Retinal pigment epithelial cell (primary cell): ENCODE data around the gene PTPRT.

ENCODE experiments used
- DNase-seq: peaks from one replicate; pipeline ENCODE4 v3.0.0-alpha.2; 2010; ENCODE audit warnings: low read depth
- H3K4me3 ChIP-seq: 2 replicates; pipeline ENCODE4 v1.5.1; 2011; ENCODE audit warnings: mild to moderate bottlenecking, low read length, control low read depth, moderate library complexity
- TF ChIP-seq, protein P1 (sequence below): conservative IDR thresholded peaks from 2 replicates; pipeline ENCODE4 v1.5.1; 2011; ENCODE audit warnings: low read depth, low read length, control low read depth, inconsistent platforms

PTPRT gene

DNA sequence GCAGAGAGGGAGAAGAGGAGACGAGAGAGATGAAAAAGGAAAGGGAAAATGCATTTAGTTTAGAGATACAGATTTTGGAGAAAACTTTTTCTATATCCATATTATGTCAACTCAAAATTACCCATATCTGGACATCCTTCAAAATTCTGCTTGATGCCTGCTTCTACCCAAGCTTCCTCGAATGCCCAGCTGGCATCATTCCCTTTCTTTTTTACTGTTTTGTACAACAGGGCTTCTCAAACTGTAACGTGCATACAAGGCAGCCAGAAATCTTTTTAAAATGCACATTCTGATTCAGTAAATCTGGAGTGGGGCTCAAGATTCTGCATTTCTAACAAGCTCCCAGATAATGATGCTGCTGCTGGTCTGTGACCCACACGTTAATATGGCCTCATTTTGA is 1108.8 kb downstream of the PTPRT start:
- TF ChIP-seq, protein P1, sequence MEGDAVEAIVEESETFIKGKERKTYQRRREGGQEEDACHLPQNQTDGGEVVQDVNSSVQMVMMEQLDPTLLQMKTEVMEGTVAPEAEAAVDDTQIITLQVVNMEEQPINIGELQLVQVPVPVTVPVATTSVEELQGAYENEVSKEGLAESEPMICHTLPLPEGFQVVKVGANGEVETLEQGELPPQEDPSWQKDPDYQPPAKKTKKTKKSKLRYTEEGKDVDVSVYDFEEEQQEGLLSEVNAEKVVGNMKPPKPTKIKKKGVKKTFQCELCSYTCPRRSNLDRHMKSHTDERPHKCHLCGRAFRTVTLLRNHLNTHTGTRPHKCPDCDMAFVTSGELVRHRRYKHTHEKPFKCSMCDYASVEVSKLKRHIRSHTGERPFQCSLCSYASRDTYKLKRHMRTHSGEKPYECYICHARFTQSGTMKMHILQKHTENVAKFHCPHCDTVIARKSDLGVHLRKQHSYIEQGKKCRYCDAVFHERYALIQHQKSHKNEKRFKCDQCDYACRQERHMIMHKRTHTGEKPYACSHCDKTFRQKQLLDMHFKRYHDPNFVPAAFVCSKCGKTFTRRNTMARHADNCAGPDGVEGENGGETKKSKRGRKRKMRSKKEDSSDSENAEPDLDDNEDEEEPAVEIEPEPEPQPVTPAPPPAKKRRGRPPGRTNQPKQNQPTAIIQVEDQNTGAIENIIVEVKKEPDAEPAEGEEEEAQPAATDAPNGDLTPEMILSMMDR, result no peak
- DNase-seq, result no peak
- H3K4me3 ChIP-seq, result no peak overlapping the region

DNA sequence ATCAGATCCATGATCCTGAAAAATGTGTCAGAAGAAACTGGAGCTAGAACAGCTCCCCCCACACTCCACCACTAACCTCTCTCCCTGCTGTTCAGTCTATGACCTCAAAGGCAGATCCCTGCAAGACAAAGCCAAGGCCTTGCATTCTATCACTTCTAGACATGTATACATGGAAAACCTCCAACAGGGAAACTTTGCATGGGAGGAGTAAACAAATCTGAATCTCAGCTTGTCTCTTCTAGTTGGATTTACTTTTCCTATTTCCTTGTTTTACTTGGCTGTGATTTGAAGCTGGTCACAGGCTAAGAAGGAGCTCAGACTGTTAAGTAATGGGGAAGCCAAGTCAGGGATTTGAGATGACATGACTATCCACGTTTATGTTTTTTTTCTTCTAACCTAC is 1114.8 kb downstream of the PTPRT start:
- TF ChIP-seq, protein P1, result no peak
- no peak for DNase-seq
- H3K4me3 ChIP-seq, result no peak overlapping the region

DNA sequence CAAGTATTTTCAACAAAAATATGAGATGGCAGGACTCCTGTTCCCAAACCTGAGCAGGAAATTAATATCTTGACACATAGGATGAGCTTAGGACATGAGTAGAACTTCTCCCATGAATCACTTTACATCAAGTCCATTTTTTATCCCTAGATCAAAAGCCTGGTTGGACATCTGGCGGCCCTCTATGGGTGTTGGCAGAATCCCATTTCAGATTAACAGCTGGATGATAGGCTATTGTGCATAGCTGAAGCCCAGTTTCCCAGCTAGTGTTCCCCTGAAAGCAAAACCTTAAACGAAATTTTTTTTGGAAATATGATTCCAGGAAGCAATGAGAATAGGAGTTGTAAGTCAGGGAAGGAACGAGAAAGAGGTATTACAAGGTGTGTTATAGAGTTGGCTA is 1122.1 kb downstream of the PTPRT start:
- TF ChIP-seq, protein P1, result no peak
- DNase-seq, result no peak
- no peak overlapping the region for H3K4me3 ChIP-seq

DNA sequence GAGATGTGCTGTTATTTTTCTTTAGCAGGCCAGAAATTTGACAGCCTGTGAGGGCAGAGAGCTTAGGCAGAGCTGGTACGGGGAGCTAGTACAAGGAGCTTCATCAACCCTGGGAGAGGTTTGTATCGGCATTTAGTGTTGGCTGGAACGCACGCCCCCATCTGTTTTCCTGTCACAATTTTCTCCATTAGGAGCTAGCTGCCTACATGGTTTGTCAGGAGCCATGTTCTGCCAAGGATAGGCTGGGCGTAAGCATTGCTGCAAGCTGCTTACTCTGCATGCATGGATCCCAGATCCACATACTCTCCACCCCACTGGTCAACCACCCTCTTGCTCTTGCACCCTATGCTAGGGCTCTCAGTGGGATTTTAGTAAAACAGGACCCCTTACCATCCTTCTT is 1122.5 kb downstream of the PTPRT start:
- H3K4me3 ChIP-seq, result no peak overlapping the region
- TF ChIP-seq, protein P1, result no peak
- no peak for DNase-seq

DNA sequence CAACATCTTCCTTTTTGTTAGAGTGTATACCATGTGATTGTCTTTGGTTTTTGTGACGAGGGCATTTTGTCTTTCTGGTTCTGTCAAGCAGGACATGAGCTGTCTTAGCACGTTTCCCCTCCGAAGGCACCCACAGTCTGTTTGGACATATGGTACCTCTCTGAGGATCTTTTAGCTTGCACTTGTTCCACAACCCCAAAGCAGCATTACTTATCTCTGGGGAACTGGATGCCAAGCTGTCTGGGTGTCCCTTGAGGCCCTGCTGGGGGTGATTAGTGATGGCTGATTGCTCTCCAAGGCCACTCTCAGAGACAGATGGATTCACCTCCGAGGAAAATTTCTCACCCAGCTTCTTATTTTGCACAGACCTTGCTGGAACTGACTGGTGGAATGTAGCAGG is 1126.6 kb downstream of the PTPRT start:
- no peak overlapping the region for H3K4me3 ChIP-seq
- DNase-seq, result no peak
- TF ChIP-seq, protein P1, result no peak

DNA sequence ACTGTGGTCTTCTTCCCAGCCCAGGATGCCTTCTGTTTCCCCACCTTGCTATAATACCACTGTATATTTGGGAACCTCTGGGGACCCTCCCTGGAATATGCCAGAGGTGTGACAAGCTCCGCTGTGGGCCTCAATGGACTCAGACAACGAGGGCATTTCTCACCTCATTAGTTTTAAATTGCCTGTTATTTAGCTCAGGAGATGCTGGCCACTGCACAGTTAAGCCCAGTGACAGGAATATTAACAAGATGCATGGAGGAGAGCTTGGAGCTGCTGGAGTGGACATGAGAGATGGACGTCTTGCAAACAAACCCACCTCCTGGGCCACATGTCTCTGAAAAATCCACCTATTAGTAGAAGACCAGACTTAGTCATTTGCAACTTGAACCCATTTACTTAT is 1136.4 kb downstream of the PTPRT start:
- no peak overlapping the region for H3K4me3 ChIP-seq
- TF ChIP-seq, protein P1, result no peak
- no peak for DNase-seq

DNA sequence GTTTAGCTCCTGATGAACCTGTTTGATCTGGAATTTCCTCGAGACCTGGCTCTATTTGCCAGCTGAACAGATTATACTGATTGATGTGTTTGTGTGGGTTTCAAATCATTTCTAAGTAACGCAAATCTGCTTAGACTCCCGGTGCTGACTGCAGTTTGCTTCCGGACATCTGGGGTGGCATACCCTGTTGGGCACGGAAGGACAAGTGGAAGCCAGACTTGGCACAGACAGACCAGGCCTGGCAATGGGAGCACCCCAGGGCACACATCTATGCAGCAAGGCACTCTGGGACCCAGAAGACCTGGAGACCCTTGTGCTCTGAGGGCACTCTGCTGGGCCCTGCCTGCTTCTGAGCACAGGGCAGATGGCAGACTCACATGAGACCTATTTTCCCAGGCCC is 1137.8 kb downstream of the PTPRT start:
- no peak for DNase-seq
- no peak overlapping the region for H3K4me3 ChIP-seq
- TF ChIP-seq, protein P1, result no peak
